ENCODE results near the gene RIT2. TPM values are rescaled to one million over a fixed set of nuclear protein-coding genes. Genes with fewer than 3 reads are reported as not detected.

The RIT2 gene
- total RNA-seq, 4 donors from 2014 or later, result not detected

GRCh38 chr18:43139288-43139946, 23.9 kb upstream of the RIT2 start:
- intact Hi-C loops (cut with DNase I; ENCODE audit: low total_unique reads) (no loop called here), in situ Hi-C loops (cut with MboI; ENCODE audit: low sequenced_read_pairs in 4 of 4) (no loop called here)
- H3K27me3 ChIP-seq, result no peaks in the 10 kb centered on the region
- H3K9me3 ChIP-seq, result no peaks in the 10 kb centered on the region
- TF ChIP-seq POLR2A (IDR thresholded peaks at IDR 0.05) (no peak), CTCF (IDR thresholded peaks at IDR 0.05 in 4 of 5, conservative IDR thresholded peaks at IDR 0.05 in 1 of 5) (no peak)
- no peak overlapping the region for H3K4me3 ChIP-seq
- DNase-seq (no peak), ATAC-seq (no peak)
- H3K36me3 ChIP-seq, result no peaks in the 10 kb centered on the region
- no peak overlapping the region for H3K27ac ChIP-seq
- no peaks in the 10 kb centered on the region for H3K4me1 ChIP-seq

- Histone ChIP-seq H3K4me1 (no peaks in the 10 kb centered on the region), H3K4me3 (no peak overlapping the region), H3K27ac (no peak overlapping the region), H3K36me3 (no peaks in the 10 kb centered on the region), H3K9me3 (no peaks in the 10 kb centered on the region), H3K27me3 (no peaks in the 10 kb centered on the region)
- in situ Hi-C loops (cut with MboI; ENCODE audit: low sequenced_read_pairs in 4 of 4) (no loop called here), intact Hi-C loops (cut with DNase I; ENCODE audit: low total_unique reads) (no loop called here)
- ATAC-seq (no peak), DNase-seq (no peak)
- TF ChIP-seq POLR2A (IDR thresholded peaks at IDR 0.05) (no peak), CTCF (IDR thresholded peaks at IDR 0.05 in 4 of 5, conservative IDR thresholded peaks at IDR 0.05 in 1 of 5) (no peak)
Observed at GRCh38 chr18:43134876-43135275, 19.4 kb upstream of the RIT2 start.

GRCh38 chr18:43130716-43131260, 15.3 kb upstream of the RIT2 start:
- Histone ChIP-seq H3K9me3 (no peaks in the 10 kb centered on the region), H3K27ac (no peak overlapping the region), H3K27me3 (no peaks in the 10 kb centered on the region), H3K4me1 (no peaks in the 10 kb centered on the region), H3K4me3 (no peak overlapping the region), H3K36me3 (no peaks in the 10 kb centered on the region)
- ATAC-seq (no peak), DNase-seq (no peak)
- intact Hi-C loops (cut with DNase I; ENCODE audit: low total_unique reads) (no loop called here), in situ Hi-C loops (cut with MboI; ENCODE audit: low sequenced_read_pairs in 4 of 4) (no loop called here)
- TF ChIP-seq POLR2A (IDR thresholded peaks at IDR 0.05) (no peak), CTCF (IDR thresholded peaks at IDR 0.05 in 4 of 5, conservative IDR thresholded peaks at IDR 0.05 in 1 of 5) (no peak)

GRCh38 chr18:43129946-43130524, 14.6 kb upstream of the RIT2 start:
- no peaks in the 10 kb centered on the region for H3K36me3 ChIP-seq
- no peaks in the 10 kb centered on the region for H3K27me3 ChIP-seq
- peak overlapping the region in 3 of 4 donors; percentile 22 to 40 (median 27) for H3K4me3 ChIP-seq
- DNase-seq (no peak), ATAC-seq (no peak)
- TF ChIP-seq CTCF (IDR thresholded peaks at IDR 0.05 in 4 of 5, conservative IDR thresholded peaks at IDR 0.05 in 1 of 5) (no peak), POLR2A (IDR thresholded peaks at IDR 0.05) (no peak)
- no peaks in the 10 kb centered on the region for H3K9me3 ChIP-seq
- in situ Hi-C loops (cut with MboI; ENCODE audit: low sequenced_read_pairs in 4 of 4), result no loop called here
- intact Hi-C loops (cut with DNase I; ENCODE audit: low total_unique reads), result no loop called here
- H3K4me1 ChIP-seq, result no peaks in the 10 kb centered on the region
- H3K27ac ChIP-seq, result no peak overlapping the region
